ENCODE measurements around the gene BAHCC1.

DNA sequence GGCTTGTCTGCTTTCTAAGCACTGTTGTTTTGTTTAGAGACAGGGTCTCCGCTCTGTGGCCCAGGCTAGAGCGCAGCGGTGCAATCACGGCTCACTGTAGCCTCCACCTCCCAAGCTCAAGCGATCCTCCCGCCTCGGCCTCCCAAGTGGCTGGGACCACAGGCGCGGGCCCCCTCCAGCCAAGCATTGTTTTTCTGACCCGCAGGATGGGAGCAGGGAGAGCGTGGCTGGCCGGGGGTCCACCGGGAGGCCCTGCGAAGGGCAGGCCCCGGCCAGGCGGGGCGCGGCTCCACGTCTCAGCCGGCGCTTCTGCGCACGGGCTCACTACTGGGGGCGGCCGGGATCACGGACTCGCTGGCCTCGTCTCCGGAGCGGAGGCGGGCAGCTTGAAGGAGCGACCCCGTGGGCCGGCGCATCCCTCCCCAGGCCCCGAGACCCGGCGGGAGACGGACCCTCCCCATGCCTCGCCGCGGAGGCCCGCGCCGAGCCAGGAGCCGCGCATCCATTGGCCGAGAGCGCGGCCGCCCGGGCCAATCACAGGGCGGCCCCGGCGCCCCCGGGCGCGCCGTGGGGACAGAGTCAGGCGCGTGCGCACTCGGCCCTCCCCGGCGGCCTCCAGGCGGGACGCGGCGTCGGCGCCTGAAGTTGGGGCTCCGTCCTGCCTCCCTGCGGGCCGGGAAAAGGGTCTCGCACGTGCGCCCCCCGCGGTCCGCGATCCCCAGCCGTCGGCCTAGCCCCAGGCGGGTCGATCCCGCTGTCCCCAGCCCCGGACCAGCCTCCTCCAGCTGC is 92.4 kb downstream of the BAHCC1 start:
- TF ChIP-seq YY1 (tag by site-specific recombination; IDR thresholded peaks at IDR 0.05) (no peak), ZNF561 (tag by site-specific recombination; IDR thresholded peaks at IDR 0.05; ENCODE audit: borderline replicate concordance) (peak; percentile 41; the same call in 1 of the 2 replicates), HOXA7 (CRISPR knock-in tag; IDR thresholded peaks at IDR 0.05; ENCODE audit: borderline replicate concordance) (no peak), ZNF76 (tag by site-specific recombination; IDR thresholded peaks at IDR 0.05; ENCODE audit: borderline replicate concordance, low read depth) (no peak; the same call in 1 of the 2 replicates), ZNF274 (IDR thresholded peaks at IDR 0.05; ENCODE audit: low read length) (no peak), ZNF274 (tag by site-specific recombination; IDR thresholded peaks at IDR 0.05; ENCODE audit: borderline replicate concordance) (no peak), ZNF350 (tag by site-specific recombination; IDR thresholded peaks at IDR 0.05) (no peak), ZNF830 (tag by site-specific recombination; IDR thresholded peaks at IDR 0.05; ENCODE audit: low read depth) (no peak)
- TF ChIP-seq, protein P1, sequence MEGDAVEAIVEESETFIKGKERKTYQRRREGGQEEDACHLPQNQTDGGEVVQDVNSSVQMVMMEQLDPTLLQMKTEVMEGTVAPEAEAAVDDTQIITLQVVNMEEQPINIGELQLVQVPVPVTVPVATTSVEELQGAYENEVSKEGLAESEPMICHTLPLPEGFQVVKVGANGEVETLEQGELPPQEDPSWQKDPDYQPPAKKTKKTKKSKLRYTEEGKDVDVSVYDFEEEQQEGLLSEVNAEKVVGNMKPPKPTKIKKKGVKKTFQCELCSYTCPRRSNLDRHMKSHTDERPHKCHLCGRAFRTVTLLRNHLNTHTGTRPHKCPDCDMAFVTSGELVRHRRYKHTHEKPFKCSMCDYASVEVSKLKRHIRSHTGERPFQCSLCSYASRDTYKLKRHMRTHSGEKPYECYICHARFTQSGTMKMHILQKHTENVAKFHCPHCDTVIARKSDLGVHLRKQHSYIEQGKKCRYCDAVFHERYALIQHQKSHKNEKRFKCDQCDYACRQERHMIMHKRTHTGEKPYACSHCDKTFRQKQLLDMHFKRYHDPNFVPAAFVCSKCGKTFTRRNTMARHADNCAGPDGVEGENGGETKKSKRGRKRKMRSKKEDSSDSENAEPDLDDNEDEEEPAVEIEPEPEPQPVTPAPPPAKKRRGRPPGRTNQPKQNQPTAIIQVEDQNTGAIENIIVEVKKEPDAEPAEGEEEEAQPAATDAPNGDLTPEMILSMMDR (tag by site-specific recombination; IDR thresholded peaks at IDR 0.05), result no peak
- TF ChIP-seq, protein P2, sequence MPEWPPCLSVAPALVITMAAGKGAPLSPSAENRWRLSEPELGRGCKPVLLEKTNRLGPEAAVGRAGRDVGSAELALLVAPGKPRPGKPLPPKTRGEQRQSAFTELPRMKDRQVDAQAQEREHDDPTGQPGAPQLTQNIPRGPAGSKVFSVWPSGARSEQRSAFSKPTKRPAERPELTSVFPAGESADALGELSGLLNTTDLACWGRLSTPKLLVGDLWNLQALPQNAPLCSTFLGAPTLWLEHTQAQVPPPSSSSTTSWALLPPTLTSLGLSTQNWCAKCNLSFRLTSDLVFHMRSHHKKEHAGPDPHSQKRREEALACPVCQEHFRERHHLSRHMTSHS (tag by site-specific recombination; IDR thresholded peaks at IDR 0.05), result no peak

All from HEK293 (cell line).